HG03520 (cell line): ENCODE data around the gene CTPS2.
"Not testable (repeated sequence)": the region's sequence is repeated elsewhere in the genome, so short reads cannot be mapped to it uniquely, and the experiment has no call there.

Source experiments
- ATAC-seq: cut with Tn5 transposase; IDR thresholded peaks from one replicate; pipeline ENCODE4 v1.9.1; 2021; ENCODE audit warnings: mild to moderate bottlenecking, moderate library complexity; ENCODE audit not compliant: unreplicated experiment

CTPS2 gene

DNA sequence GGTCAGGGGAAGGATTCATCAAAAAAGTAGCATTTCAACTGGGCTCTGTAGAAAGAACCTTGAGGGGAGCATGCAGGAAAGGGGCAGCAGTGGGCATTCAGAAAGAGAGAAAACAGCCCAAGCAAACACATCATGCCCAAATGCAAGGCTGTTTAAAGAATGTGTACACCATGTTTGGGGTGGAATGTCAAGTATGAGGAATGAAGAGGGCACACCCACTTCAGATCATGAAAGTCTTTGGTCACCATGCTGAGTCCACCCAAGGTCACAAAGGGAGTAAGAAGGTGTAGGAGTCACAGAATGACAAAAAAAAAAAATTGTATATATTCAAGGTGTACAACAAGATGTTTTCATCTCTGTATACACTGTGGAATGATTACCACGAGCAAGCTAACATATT lies 53.1 kb downstream of the CTPS2 start:
- no peak for ATAC-seq

DNA sequence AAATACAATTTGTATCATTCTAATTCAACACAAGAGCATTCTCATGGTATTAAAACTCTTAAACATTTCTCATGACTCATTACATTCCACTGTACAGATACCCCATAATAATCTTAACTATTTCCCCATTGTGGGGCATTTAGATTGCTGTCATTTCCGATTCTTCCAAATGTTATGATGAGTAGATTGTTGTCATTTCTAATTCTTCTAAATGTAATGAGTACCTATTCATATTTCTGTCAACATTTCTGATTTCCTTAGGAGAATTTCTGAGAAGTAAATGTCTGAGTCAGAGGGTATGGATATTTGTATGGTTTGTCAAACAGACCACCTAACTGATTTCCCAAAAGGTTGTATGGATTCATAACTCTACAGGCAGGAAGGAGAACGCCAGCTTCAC lies 54.2 kb downstream of the CTPS2 start:
- no peak for ATAC-seq

DNA sequence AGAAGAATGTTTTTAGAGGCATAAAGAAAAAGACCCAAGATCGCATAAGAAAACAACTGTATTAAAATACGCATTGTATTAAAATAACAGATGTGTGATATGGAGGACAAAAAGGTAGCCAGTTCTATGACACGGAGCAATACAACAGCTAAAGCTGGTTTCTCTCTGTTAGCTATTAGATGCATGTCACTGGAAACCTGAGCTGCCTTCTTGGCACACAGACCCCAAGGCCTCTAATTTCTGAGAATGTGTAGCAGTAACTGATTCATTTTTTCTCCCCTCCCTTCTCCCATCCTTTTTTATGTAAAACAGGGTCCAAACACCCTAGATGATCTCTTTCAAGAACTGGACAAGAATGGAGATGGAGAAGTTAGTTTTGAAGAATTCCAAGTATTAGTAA lies 58.4 kb downstream of the CTPS2 start:
- no peak for ATAC-seq

DNA sequence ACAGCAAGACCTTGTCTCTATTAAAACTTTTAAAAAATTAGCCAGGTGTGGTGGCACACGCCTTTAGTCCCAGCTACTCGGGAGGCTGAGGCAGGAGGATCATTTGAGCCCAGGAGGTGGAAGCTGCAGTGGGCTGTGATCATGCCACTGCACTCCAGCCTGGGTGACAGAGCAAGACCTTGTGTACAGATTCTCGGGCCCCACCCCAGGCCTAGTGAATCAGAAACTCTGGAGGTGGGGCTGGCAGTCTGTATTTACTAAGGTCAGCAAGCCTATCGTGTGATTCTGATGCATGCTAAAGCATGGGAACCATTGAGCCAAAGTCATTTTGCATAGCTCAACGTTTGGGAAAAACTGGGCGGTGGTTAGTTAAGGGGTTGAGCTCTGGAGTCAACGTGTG lies 59.0 kb downstream of the CTPS2 start:
- ATAC-seq = no peak

DNA sequence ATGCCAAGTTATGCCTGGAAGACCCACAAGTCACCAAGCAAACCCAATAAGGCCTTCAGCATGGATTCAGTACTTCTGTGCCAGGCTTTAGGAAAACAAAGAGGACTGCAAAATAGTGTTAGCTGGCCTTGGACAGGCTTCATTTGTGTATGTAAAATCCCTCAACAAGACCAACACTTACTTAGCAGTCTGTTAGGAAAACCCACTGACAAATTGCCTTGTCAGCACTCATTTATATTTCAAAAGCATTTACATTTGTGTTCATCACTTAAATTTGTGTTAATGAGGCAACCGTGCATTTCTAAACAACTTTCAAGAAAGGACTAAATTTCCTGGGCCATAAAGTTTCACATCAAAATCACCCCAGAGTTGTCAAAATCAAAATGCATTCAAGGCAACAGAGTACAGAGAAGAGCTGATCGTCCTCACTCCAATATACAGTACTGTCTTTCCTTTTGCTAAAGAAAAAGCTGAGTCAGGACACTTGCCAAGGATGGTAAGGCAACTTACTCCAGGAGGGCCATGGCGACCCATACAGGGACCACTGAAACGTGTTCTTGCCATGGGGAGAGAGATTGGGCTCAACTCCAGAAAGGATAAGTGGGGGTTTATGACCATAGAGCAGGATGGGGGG lies 61.0 kb downstream of the CTPS2 start:
- ATAC-seq = no peak

DNA sequence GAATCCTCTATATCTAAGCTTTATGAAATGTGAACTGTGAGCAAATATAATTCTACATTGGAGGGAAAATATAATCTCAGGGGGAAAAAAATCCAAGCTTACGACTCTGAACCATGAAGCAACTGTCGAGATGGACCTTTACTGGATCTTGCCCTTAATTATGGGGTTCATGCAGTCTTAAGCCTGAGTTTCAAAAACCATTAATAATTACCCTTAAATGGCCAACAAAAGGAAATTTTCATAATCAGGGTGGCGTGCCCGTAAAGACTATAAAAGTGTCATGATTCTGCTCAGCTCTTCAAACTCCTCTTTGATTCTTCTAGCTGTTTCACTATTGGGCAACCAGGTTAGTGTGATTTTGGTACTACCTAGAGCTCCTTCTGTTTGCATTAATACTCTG lies 62.6 kb downstream of the CTPS2 start, which contains the start of gene S100G:
Gene S100G (plus strand): TSS at position 301 of the 400 bp plus-strand sequence. CDS start 849 bp downstream, outside the sequence.
- no peak for ATAC-seq

DNA sequence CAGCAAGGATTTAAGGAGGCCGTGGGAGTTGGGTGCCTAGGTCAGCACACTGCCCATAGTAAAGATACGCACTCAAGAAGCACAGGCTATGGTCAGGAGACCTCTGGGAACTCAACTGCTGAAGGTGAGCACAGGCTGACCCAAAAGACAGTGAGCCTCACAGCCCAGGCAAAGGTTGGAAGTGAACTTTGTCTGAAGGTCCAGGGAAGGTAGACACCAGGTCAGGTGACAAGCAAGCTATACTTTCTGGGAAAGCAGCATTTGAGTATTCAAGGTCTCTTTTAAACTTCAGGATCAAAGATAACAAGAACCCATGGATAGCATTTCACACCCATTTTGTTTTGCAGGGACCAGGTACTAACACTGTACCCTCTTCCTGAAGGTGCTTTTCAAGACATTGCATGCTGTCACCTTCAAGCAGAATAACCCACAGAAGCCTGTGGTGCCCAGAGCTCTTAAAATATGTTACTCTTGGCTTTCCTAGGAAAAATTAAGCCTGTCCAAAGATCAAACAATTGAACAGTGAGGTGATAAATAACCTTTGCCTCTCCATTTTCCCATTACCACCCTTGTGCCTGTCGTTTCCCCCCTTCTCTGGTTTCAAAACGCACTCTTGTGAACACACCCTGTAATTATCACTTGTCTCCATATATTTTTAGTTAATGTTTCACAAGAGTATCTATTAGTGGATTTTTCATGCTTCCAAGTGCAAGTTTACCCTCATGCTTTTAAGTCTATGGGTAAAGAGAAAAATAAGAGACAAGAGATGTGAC lies 65.9 kb downstream of the CTPS2 start:
- no peak for ATAC-seq

DNA sequence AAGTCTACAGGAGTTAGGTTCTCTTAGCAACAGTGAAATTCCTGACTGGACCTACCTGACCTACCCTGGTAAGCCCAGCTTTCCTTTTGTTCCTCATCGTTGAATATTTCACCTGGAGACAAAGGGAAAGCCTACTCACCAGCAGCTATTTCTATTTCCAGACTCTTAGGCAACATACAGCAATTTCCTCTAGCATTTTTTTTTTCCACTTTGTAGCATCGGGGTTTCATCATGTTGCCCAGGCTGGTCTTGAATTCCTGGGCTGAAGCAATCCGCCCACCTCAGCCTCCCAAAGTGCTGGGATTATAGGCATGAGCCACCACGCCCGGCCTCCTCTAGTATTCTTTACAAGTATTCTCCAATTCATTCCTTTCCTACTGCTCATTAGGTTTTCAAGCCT lies 69.3 kb downstream of the CTPS2 start:
- ATAC-seq = no peak

DNA sequence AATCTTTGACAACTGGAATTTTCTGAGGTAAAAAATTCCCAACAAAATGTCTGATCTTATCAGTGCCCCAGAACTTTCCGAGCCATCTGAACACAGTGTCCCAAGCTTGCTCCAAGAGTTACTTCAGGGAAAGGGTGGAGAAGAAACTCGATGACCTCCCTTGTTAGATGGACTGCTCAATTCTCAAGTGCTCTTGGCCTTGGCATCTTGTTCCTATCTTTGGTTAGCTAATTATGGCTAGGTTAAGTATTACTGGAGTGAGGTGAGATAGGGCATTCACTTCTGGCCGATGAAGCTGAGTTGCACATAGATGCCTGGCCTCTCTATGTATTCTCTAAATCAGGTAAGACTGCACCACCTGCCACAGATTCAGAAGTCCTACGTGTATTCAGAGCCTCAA lies 71.6 kb downstream of the CTPS2 start:
- no peak for ATAC-seq

DNA sequence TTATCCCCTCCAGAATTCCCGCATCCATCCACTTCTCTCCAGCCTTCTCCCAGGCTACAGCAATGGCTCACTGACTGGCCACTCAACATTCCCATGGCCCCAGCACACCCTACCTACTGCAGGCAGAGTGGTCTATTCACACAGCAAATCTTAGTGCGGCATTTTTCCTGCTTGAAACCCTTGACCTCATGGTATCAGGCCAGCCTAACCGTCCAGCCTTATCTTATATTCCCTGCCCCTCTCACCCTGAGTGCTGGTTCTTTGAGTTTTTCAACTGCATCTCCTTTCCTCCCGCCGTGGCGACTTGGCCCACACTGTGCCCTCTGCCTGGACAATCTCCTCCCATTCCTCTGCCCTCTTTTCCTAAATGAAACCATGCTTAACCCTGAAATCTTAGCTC lies 72.5 kb downstream of the CTPS2 start:
- no peak for ATAC-seq

DNA sequence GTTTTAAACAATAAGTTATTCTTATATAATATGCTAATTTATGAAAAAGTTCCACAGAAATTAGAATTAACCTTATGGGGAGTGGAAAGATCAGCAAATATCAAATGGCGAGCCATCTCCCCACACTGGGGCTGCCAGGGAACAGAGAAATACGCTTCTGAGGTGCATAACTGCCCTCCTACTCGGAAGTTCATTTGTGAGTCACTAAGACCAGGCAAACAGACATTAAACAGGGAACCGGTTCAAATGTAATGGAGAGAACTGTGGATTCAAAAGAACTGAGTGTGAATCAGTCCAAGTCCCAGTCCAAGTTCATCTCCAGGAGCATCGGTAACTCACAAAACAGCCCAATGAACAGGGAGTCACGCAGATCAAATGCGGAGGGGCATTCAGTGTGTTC lies 73.9 kb downstream of the CTPS2 start:
- no peak for ATAC-seq

DNA sequence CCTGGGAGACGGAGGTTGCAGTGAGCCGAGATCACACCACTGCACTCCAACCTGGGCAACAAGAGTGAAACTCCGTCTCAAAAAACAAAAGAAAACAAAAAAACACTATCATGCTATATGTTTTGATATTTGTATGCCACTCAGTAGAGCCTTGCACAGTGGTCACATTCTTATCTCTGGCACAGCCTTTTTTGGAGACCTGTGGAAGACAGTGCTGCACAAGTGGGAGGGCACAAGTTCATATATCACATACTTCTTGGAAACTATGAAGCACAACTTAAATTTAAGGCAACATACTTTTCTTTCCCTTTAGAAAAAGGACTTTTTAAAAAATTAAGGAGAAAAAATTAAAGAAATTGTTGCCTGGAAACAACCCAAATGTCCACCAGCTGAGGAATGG lies 76.9 kb downstream of the CTPS2 start:
- no peak for ATAC-seq

DNA sequence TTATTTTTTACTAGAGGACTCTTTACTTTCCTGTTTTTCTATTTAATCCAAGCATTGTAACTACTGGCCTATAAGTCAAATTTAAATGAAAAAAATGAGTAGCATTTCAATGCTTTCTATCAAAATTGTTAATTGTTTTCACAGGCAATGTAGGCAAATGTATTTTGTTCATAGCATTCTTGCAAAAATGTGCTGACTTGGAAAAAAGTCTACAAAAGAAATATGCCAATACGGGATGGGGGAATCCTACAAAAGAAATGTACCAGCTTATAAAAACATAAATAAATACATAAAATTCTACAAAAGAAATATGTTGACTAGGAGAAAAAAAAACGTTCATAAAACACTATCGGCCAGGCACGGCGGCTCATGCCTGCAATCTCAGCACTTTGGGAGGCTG lies 77.4 kb downstream of the CTPS2 start:
- no peak for ATAC-seq

DNA sequence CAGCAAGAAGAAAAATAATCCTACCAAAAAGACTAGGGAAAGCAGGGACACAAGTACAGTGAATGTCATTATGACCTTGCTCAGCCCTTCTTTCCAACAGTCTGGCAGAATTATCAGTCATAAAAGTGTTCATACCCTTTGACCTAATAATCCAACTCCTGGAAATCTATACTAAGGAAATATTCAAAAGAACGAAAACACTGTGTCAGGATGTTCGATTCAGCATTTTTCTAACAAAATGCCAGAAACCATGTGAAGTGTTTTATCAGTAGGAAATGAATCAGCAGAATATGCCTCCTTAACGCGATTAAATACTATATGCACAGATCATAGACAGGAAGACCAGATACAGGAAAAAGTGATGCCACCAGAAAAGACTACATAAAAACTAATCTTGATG lies 78.7 kb downstream of the CTPS2 start:
- no peak for ATAC-seq

DNA sequence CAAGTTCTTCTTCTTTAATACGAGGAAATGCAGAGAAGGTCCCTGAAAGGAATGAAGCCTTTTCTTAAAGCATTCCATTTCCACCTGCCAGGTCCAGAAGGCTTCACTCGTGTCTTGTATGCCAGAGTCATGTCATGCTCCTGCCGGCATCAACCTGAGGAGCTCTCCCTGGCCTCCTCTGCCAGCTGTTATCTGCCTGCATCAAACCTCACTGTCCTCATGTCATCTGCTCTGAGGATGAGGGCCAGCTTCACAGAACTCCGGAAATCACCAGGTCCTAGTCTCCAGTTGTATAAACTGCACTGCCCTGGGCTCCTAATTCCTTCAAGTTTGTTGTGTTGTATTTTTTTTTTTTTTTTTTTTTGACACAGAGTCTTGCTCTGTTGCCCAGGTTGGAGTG lies 82.6 kb downstream of the CTPS2 start:
- no peak for ATAC-seq

DNA sequence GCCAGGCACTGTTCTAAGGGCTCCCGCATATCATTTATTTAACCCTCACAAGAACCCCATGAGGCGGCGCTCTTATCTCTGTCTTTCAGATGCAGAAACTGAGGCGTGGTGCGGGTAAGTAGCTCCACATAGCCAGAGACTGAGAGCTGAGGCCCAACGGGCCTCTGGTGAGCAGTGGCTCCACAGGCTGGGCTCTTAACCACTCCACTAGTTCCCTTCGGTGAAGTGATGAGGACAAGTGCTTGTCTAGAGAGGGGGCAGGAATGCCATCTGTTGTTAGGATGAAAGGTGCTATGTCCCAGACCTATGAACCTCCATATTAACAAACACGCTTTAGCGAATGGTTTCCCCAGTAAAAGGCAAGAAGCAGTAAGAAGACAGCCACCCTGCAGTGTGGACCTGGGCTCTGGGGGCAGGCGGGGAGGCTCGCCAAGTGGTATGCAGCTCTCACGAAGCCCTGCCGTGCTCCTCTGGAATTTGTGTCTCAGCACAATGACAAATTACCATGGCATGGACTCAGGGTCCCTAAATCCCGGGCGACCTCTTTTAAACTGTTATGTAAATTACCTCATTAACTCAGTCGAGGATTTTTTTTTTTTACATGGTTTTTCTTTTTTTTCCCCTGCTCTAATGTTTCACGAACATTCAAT lies 83.4 kb downstream of the CTPS2 start:
- ATAC-seq = no peak

DNA sequence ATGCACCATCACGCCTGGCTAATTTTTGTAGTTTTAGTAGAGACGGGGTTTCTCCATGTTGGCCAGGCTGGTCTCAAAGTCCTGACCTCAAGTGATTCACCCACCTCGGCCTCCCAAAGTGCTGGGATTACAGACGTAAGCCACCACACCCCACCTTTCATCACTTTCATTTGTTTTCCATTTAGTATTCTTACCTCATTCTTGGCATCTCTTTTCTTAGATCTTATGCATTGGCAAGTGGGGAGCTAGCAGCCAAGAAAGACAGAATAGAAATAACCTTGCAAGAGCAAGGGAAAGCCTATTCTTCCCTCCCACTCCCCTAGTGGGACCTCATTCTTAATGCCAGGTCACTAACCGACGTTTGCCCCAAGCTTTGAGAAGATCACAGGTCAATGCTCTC lies 84.0 kb downstream of the CTPS2 start:
- not testable (repeated sequence) for ATAC-seq

DNA sequence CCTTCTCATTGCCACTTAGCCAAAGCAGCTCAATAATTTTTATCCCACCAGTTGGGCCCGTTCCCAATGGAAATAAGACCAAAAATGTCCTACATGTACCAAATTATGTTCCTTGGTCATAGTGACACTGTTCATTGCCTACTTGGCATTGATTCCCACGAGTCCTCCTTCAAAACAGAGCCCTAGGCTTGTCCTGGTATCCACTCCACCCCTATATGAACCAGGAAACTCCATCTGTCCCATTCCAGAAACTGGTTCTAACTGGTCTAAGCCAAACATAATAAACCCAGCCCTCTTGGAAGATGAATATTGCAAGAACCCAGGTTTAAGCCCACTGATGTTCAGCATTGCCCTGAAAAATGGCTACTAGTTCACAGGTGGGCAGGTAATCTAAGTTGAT lies 93.4 kb downstream of the CTPS2 start:
- ATAC-seq = no peak

DNA sequence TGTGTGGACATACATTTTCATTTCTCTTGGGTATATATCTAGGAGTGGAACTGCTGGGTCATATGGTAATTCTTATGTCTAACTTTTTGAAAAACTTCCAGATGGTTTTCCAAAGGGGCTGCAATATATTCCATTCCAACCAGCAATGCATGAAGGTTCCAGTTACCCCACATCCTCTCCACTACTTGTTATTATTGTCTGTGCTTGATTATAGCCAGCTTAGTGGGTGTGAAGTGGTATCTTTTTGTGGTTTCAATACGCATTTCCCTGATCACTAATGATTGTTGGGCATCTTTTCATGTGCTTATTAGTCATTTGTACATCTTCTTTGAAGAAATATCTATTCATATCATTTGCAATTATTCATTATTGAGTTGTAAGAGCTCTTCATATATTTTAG lies 94.0 kb downstream of the CTPS2 start:
- ATAC-seq = no peak

DNA sequence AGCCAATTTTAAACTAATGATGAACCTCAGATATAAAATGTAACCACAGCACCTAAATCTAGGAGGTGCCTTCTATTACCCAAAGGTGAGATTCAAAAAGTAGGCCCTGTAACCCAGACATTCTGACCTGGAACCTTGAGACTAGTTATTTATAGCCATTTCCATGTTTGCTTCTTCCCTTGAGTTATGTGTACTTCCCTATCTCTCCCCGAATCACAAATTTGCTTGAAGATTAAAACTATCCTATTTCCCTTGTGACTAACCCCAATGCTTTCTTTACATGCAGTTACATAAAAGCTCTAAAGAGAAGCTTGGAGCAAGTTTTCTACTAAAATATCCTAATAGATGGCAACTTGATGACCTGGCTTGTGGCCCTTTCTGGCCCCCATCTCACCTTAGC lies 95.1 kb downstream of the CTPS2 start:
- no peak for ATAC-seq

DNA sequence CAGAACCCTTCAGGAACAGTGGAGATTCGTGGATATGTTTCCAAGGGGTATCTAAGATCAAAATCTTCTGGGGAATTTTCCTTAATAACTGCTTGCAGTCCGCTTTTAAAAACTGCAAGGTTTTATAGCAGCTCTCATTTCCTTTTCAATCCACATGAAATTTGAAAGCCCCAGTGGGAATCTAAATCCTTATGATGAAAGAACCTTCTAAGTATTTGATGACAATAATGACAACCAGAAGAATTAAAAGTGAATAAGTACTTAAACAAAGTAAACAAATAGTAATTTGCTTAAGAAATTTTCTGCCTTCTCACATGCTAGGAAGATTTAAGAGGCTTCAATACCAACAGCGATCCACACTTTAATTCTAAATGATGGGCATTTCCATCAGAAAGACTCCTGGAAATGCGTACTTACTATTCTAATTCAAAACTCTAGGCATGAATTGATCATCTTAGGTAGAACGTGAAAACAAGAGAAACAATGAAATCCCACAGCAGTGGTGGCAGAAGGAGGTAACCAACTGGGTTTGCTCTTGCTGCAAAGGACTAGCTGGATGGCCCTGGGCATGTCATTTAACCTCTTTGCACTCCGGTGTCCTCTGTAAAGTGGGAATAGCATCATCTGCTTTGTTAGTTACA lies 100.1 kb downstream of the CTPS2 start:
- ATAC-seq = no peak

DNA sequence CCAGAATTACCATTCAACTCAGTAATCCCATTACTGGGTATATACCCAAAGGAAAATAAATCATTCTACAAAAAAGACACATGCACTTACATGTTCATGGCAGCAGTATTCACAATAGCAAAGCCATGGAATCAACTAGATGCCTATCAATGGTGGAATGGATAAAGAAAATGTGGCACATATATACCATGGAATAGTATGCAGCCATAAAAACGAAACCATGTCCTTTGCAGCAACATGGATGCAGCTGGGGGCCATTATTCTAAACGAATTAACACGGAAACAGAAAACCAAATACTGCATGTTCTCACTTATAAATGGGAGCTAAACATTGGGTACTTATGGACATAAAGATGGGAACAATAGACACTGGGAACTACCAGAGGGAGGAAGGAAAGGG lies 101.8 kb downstream of the CTPS2 start:
- not testable (repeated sequence) for ATAC-seq
